ENCODE measurements around the gene JMJD1C.
A peak's percentile ranks its signal among the peaks of the same experiment; 100 is the strongest.
"Not testable (repeated sequence)": the region's sequence is repeated elsewhere in the genome, so short reads cannot be mapped to it uniquely, and the experiment has no call there.

The JMJD1C gene

DNA sequence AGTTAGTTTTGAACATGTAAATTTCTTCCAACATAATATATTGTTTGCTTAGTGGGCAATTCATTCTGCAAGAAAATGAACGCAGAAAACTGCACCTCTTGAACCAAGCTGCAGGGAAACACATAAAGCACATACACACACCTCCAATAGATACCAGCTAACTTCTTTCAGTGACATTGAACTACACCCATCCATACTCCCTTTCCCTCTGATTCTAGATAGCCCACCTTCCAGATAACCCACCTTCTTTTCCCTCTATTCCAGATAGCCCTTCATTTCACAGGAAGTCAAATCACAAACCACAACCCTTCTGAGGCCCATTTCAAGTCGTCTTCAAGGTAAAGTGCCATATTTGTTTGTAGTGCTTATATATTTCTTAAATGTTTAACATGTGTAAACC, 304.2 kb downstream of the JMJD1C start:
- no peak overlapping the region for H3K4me3 ChIP-seq (ENCODE audit: low read length)
- no peak overlapping the region for H3K27ac ChIP-seq (ENCODE audit: low read length)
- H3K4me1 ChIP-seq (ENCODE audit: control insufficient read depth, insufficient read depth, low read length), result no peaks in the 10 kb centered on the region; the same call in 1 of the 2 replicates
- no peaks in the 10 kb centered on the region; the same call in 1 of the 2 replicates for H3K36me3 ChIP-seq (ENCODE audit: control insufficient read depth, insufficient read depth, low read length)
- no peak for DNase-seq (ENCODE audit: low read depth, low spot score)
- no peaks in the 10 kb centered on the region for H3K9me3 ChIP-seq (ENCODE audit: control insufficient read depth, insufficient read depth, low read length)
- H3K27me3 ChIP-seq (ENCODE audit: control insufficient read depth, insufficient read depth, low read length), result no peaks in the 10 kb centered on the region
- WGBS (ENCODE audit: insufficient coverage, insufficient read length), result no CpG with 5 or more reads among the region's 2 CpGs

DNA sequence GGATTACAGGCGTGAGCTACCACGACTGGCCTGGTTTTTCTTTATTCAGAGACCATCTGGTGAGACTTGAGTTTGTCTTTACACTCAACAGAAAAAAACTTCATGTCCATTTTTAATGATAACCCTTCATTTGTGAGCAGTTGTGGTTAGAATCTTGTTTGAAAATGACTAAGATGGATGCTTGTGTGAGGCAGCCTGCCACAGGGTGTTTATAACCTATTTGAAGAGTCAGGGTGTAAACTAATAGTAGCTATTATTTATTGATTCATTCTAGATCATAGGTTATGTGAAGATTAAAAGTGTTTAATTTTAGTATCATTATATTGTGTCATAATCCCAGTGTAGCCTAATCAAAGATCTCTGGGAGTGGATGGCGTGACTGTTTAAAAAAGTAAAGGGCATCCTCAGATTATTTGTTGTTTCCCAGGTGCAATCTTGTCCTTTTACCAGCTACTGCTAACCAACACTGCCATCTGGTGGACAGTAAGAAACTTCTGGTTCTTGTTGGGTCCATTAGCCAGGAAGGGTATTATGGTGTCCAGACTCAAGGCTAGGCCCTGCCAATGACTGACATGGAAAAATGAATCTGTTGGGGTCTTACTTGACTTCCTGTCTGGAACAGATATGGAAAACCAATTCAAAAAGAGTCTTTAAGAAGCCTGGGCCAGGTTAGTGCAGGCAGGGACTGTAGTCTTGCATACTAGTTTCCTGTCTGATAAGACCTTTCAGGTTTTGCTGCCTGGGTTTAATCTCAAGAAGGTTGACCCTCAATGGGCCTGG, 307.7 kb downstream of the JMJD1C start:
- no peaks in the 10 kb centered on the region for H3K36me3 ChIP-seq (ENCODE audit: control insufficient read depth, insufficient read depth, low read length)
- H3K9me3 ChIP-seq (ENCODE audit: control insufficient read depth, insufficient read depth, low read length), result no peaks in the 10 kb centered on the region
- no peak overlapping the region for H3K27ac ChIP-seq (ENCODE audit: low read length)
- no peak overlapping the region for H3K4me3 ChIP-seq (ENCODE audit: low read length)
- peak; percentile 79 for DNase-seq (ENCODE audit: low read depth, low spot score)
- no peaks in the 10 kb centered on the region for H3K4me1 ChIP-seq (ENCODE audit: control insufficient read depth, insufficient read depth, low read length)
- no CpG with 5 or more reads among the region's 3 CpGs for WGBS (ENCODE audit: insufficient coverage, insufficient read length)
- no peaks in the 10 kb centered on the region for H3K27me3 ChIP-seq (ENCODE audit: control insufficient read depth, insufficient read depth, low read length)

DNA sequence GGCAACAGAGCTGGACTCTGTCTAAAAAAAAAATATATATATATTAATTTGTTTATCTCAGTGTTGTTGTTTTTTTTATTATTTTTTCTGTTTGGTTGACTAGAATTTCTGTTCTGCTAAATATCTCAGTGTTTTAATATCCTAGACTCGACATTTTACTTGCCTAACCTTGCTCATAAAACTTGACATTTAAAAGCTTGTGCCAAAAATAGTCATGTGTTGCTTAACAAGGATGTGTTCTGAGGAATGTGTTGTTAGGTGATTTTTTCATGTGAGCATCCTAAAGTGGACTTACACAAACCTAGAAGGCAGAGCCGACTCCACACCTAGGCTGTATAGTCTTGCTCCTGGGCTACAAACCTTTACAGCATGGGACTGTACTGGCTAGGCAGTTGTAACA, 309.5 kb downstream of the JMJD1C start:
- no peaks in the 10 kb centered on the region for H3K36me3 ChIP-seq (ENCODE audit: control insufficient read depth, insufficient read depth, low read length)
- WGBS (ENCODE audit: insufficient coverage, insufficient read length), result no CpG with 5 or more reads among the region's 2 CpGs
- DNase-seq (ENCODE audit: low read depth, low spot score), result no peak

DNA sequence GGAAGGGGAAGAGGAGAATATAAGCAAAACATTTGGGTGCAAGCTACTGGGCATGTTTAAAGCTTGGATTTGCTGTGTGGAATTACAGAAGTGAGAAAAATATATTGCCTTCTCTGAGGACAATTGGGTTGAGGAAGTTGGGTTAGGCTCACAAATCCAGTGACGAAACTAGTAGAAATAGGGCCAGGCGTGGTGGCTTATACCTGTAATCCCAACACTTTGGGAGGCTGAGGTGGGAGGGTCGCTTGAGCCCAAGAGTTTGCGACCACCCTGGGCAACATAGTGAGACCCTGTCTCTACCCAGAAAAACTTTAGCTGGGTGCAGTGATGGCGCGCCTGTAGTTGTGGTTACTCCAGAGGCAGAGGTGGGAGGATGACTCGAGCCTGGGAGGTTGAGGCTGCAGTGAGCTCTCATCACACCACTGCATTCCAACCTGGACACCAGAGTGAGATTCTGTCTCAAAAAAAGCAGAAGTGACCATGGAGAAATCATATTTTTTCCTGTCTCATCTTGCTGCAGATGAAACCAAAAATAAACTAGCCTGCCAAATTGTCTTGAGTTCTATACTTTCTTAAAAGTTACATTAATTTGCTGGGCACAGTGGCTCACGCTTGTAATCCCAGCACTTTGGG, 310.3 kb downstream of the JMJD1C start:
- Histone ChIP-seq H3K4me3 (ENCODE audit: low read length) (no peak overlapping the region), H3K36me3 (ENCODE audit: control insufficient read depth, insufficient read depth, low read length) (no peaks in the 10 kb centered on the region), H3K9me3 (ENCODE audit: control insufficient read depth, insufficient read depth, low read length) (no peaks in the 10 kb centered on the region), H3K27me3 (ENCODE audit: control insufficient read depth, insufficient read depth, low read length) (no peaks in the 10 kb centered on the region), H3K27ac (ENCODE audit: low read length) (no peak overlapping the region), H3K4me1 (ENCODE audit: control insufficient read depth, insufficient read depth, low read length) (no peaks in the 10 kb centered on the region)
- DNase-seq (ENCODE audit: low read depth, low spot score), result no peak
- no CpG with 5 or more reads among the region's 8 CpGs for WGBS (ENCODE audit: insufficient coverage, insufficient read length)

More for the DNA sequence above, 309.5 kb downstream of the JMJD1C start:
- no peak overlapping the region for H3K27ac ChIP-seq (ENCODE audit: low read length)
- no peak overlapping the region for H3K4me3 ChIP-seq (ENCODE audit: low read length)
- H3K4me1 ChIP-seq (ENCODE audit: control insufficient read depth, insufficient read depth, low read length), result no peaks in the 10 kb centered on the region
- no peaks in the 10 kb centered on the region for H3K9me3 ChIP-seq (ENCODE audit: control insufficient read depth, insufficient read depth, low read length)
- H3K27me3 ChIP-seq (ENCODE audit: control insufficient read depth, insufficient read depth, low read length), result no peaks in the 10 kb centered on the region

DNA sequence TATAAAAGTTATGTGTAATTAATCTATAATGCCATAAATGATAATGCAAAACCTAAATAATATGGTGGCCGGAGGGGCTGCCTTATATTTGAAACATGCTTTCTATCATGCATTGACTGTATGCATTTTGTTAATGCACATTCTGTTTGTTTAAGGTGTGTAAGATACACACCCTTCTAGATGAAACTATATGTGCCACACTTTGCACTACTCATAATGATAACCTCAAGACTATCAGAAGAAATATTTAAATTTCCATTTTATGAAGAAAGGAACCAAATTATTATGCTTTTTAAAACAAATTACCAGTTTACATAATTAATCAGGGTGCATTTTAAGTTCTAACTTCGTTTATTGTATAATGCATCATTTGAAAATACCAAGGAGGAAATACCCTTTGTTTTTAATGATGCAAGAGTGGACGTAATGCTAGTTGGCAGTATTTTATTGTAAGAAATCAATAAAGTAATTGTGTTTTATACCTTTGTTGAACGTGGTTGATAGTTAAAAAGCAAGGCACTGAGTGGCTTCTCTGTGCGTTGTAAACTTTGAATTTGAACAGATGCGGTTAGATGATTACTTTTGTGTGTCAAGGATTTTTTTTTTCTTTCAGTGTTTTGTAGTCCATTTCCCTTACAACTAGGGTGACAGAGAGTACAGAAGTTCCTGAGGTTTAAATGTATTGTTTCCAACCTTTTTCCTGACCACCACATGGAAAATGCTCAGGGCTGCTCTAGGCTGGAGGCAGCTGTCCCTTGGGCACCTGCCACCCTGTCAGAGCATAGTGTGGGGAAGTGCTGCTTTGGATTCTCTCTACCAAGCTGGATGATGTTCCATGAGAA, 311.0 kb downstream of the JMJD1C start:
- H3K27me3 ChIP-seq (ENCODE audit: control insufficient read depth, insufficient read depth, low read length), result no peaks in the 10 kb centered on the region
- DNase-seq (ENCODE audit: low read depth, low spot score), result no peak
- WGBS (ENCODE audit: insufficient coverage, insufficient read length), result no CpG with 5 or more reads among the region's 6 CpGs
- no peaks in the 10 kb centered on the region for H3K9me3 ChIP-seq (ENCODE audit: control insufficient read depth, insufficient read depth, low read length)
- H3K36me3 ChIP-seq (ENCODE audit: control insufficient read depth, insufficient read depth, low read length), result no peaks in the 10 kb centered on the region
- no peak overlapping the region for H3K4me3 ChIP-seq (ENCODE audit: low read length)
- no peak overlapping the region for H3K27ac ChIP-seq (ENCODE audit: low read length)
- no peaks in the 10 kb centered on the region for H3K4me1 ChIP-seq (ENCODE audit: control insufficient read depth, insufficient read depth, low read length)

DNA sequence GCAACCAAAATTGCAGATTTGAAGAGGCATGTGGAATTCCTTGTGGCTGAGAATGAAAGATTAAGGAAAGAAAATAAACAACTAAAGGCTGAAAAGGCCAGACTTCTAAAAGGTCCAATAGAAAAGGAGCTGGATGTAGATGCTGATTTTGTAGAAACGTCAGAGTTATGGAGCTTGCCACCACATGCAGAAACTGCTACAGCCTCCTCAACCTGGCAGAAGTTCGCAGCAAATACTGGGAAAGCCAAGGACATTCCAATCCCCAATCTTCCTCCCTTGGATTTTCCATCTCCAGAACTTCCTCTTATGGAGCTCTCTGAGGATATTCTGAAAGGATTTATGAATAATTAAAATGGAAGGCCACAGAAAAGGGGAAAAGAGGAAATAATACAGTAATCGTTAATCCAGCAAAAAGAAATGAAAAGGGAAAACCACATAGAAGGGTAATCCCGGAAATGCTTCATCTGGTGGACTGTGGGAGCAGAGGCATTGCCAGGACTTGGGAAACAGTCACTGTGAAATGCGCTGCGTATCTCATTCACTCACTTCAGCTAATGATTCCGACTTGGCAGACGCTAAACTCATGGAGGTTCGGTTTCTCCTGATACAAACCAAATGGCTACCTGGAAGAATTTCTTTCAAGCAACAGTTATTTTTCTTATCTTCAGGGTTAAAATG, 311.8 kb downstream of the JMJD1C start:
- not testable (repeated sequence) for H3K4me3 ChIP-seq (ENCODE audit: low read length); H3K36me3 ChIP-seq (ENCODE audit: control insufficient read depth, insufficient read depth, low read length); H3K9me3 ChIP-seq (ENCODE audit: control insufficient read depth, insufficient read depth, low read length); H3K4me1 ChIP-seq (ENCODE audit: control insufficient read depth, insufficient read depth, low read length); H3K27ac ChIP-seq (ENCODE audit: low read length); DNase-seq (ENCODE audit: low read depth, low spot score); H3K27me3 ChIP-seq (ENCODE audit: control insufficient read depth, insufficient read depth, low read length)
- WGBS (ENCODE audit: insufficient coverage, insufficient read length), result no CpG with 5 or more reads among the region's 9 CpGs

DNA sequence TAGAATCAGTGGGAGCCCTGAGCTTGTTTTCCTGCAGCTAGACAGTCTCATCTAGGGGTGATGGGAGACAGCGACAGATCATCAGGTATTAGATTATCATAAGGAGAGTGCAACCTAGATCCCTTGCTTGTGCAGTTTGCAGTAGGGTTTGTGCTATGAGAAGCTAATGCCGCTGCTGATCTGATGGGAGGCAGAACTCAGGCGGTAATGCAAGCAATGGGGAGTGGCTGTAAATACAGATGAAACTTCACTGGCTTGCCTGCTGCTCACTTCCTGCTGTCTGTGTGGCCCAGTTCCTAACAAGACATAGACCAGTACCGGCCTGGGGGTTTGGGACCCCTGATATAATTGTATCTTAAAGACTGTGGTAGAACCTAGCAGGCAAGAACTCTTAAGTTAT, 315.0 kb downstream of the JMJD1C start:
- Histone ChIP-seq H3K36me3 (ENCODE audit: control insufficient read depth, insufficient read depth, low read length) (no peaks in the 10 kb centered on the region), H3K27me3 (ENCODE audit: control insufficient read depth, insufficient read depth, low read length) (no peaks in the 10 kb centered on the region)
- no CpG with 5 or more reads among the region's 4 CpGs for WGBS (ENCODE audit: insufficient coverage, insufficient read length)

DNA sequence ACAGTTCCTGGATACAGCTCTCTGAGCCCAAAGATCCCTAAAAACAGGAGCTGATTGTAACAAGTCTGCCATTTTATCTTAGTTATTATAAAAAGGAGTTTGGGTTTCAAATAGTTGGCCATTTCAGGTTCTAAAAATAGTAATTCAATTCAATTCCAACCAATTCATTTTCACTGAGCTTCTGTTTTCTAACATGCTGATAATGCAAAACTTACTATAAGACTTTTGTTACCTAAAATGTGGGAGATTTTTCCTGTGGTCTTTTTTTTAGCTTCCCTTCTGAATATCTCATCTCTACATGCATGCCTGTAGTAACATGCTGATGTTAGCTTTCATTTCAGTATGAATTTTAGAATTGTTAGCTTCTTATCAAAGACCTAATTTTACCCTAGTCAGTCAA, 319.3 kb downstream of the JMJD1C start:
- no peaks in the 10 kb centered on the region for H3K9me3 ChIP-seq (ENCODE audit: control insufficient read depth, insufficient read depth, low read length)
- no peak overlapping the region for H3K4me3 ChIP-seq (ENCODE audit: low read length)
- H3K27ac ChIP-seq (ENCODE audit: low read length), result no peak overlapping the region
- DNase-seq (ENCODE audit: low read depth, low spot score), result no peak
- no peaks in the 10 kb centered on the region for H3K27me3 ChIP-seq (ENCODE audit: control insufficient read depth, insufficient read depth, low read length)
- no peaks in the 10 kb centered on the region for H3K36me3 ChIP-seq (ENCODE audit: control insufficient read depth, insufficient read depth, low read length)
- no peaks in the 10 kb centered on the region for H3K4me1 ChIP-seq (ENCODE audit: control insufficient read depth, insufficient read depth, low read length)

More for the DNA sequence above, 315.0 kb downstream of the JMJD1C start:
- H3K27ac ChIP-seq (ENCODE audit: low read length), result no peak overlapping the region
- no peak overlapping the region for H3K4me3 ChIP-seq (ENCODE audit: low read length)
- H3K4me1 ChIP-seq (ENCODE audit: control insufficient read depth, insufficient read depth, low read length), result no peaks in the 10 kb centered on the region
- no peak for DNase-seq (ENCODE audit: low read depth, low spot score)
- H3K9me3 ChIP-seq (ENCODE audit: control insufficient read depth, insufficient read depth, low read length), result no peaks in the 10 kb centered on the region

DNA sequence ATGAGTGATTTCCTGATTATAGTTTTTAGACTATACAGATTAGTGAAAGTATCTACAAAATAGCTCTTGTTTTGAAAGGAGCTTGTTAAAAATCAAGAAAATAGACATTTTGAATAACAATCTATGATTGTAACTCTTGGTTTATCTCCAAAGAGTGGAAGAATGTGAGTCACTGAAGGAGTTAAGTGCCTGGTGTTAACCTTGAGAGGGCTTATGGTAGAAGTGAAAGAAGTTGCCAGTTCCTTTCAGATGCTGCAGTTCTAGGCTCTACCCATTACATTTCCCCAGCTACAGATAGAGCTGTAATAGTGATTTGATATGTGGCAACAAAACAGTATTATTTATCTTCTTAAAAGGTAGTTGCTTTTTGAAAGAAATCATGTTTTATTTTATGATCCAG, 320.0 kb downstream of the JMJD1C start:
- H3K27ac ChIP-seq (ENCODE audit: low read length), result no peak overlapping the region

DNA sequence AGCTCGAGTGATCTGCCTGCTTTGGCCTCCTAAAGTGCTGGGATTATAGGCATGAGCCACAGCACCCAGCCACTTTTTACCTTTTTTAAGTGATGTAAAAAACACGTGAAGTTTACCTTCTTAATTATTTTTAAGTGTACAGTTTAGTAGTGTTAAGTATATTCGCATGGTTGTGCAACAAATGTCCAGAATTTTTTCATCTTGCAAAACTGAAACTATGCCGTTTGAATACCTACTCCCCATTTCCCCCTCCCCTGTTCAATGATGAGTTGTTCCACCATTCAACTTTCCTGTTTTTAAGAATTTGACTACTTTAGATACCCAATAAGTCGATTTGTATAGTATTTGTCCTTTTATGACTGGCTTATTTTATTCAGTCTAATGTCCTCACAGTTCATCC, 321.8 kb downstream of the JMJD1C start:
- no peak overlapping the region for H3K4me3 ChIP-seq (ENCODE audit: low read length)
- no peak overlapping the region for H3K27ac ChIP-seq (ENCODE audit: low read length)
- no peaks in the 10 kb centered on the region for H3K9me3 ChIP-seq (ENCODE audit: control insufficient read depth, insufficient read depth, low read length)
- no CpG with 5 or more reads among the region's 5 CpGs for WGBS (ENCODE audit: insufficient coverage, insufficient read length)
- no peak for DNase-seq (ENCODE audit: low read depth, low spot score)
- H3K36me3 ChIP-seq (ENCODE audit: control insufficient read depth, insufficient read depth, low read length), result no peaks in the 10 kb centered on the region
- H3K27me3 ChIP-seq (ENCODE audit: control insufficient read depth, insufficient read depth, low read length), result no peaks in the 10 kb centered on the region
- no peaks in the 10 kb centered on the region for H3K4me1 ChIP-seq (ENCODE audit: control insufficient read depth, insufficient read depth, low read length)

More for the DNA sequence above, 320.0 kb downstream of the JMJD1C start:
- no peaks in the 10 kb centered on the region for H3K4me1 ChIP-seq (ENCODE audit: control insufficient read depth, insufficient read depth, low read length)
- no peaks in the 10 kb centered on the region for H3K9me3 ChIP-seq (ENCODE audit: control insufficient read depth, insufficient read depth, low read length)
- DNase-seq (ENCODE audit: low read depth, low spot score), result no peak
- no peak overlapping the region for H3K4me3 ChIP-seq (ENCODE audit: low read length)
- no peaks in the 10 kb centered on the region for H3K27me3 ChIP-seq (ENCODE audit: control insufficient read depth, insufficient read depth, low read length)
- no peaks in the 10 kb centered on the region for H3K36me3 ChIP-seq (ENCODE audit: control insufficient read depth, insufficient read depth, low read length)
